ENCODE results near the gene KCNH8.

The KCNH8 gene

DNA sequence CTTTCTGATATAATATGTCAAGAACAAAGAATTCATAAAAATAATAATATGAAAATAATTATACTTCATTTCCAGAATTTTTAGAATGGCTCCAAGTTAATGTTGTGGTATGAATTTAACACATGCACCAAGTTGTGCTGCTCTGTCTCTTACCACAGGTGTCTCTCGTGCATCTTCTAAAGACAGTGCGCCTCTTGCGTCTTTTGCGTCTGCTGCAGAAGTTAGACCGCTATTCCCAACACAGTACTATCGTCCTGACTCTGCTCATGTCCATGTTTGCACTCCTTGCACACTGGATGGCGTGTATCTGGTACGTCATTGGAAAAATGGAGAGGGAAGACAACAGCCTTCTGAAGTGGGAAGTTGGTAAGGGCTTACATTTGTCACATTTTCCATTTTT, 246.6 kb downstream of the KCNH8 start:
- no peak for DNase-seq

- no peak for DNase-seq
Measured at GRCh38 chr3:19396726-19397125, 248.4 kb downstream of the KCNH8 start.

DNA sequence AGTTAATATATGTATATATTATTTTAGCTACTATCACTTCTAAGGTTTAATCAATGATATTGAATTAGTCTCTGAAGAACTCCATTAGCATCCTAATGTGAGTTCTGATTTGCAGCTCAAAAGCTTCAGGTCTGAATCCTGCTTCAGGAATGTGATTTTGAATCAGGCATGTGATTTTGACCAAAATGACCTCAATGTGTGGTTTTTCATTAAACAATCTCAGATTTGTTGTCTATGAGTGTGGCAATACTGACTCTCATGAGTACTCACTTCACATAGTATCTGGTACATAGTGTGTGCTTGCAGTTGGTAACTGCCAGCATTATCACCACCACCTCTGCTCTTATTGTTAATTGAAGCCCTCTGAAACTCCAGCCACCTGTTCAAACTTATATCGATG, 251.0 kb downstream of the KCNH8 start:
- no peak for DNase-seq

DNA sequence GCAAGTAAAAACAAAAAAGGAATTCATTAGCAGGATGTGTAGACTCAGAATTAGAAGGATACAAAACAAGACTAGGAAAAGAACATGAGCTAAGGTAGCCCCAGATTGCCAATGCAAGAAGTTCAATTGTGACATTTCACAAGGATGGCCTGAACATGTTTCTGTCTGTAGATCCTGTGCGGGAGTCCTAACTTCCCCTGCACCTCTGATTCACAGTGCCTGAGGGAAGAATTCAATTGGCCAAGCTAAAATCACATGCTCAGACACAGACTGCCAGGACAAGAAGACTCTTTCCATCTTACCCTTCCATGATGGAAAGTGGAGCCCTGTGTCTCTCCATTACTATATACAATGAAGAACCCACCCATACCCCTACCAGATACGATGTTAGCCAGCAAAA, 251.5 kb downstream of the KCNH8 start:
- DNase-seq = no peak

- DNase-seq = no peak
Measured at GRCh38 chr3:19420159-19420558, 271.8 kb downstream of the KCNH8 start.

DNA sequence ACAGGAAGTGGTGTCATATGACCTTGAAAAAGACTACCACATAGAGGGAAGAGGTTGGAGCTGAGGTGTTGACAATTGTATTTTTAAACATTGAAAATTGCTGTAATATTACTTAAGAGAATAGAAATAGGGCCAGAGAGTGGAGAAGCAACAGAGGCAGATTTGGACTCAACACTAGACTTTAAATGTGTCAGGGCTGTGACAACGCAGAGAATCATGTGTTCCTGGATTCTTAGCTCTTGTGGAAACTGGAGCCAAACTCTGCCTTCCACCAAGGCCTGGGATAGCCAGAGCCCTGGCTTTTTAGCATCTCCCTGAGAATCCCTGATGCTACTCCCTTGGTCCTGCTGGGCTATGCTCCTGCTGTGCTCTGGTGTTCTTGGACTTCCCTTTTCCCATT, 277.5 kb downstream of the KCNH8 start:
- no peak for DNase-seq

- no peak for DNase-seq
Measured at GRCh38 chr3:19427422-19428149, 279.3 kb downstream of the KCNH8 start.

GRCh38 chr3:19428729-19429128, 280.4 kb downstream of the KCNH8 start:
- DNase-seq = no peak

DNA sequence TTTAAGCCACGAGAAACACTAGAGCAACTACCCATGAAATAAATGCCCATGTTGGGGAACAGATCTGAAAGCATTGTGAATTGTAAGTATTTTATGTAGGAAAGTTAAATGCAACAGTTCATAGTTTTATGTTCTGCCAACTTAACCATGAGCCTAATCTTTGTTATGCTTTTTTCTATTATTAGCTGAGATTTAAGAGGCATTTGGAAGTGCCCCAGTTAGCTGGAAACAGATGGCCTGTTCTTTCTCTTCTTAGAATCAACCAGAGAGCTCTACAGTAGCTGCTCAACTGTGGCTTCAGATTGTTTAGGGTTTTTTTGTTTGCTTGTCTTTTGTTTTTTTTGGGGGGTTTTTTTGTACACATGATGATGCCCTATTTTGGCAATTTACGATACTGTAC, 284.4 kb downstream of the KCNH8 start:
- DNase-seq = no peak

DNA sequence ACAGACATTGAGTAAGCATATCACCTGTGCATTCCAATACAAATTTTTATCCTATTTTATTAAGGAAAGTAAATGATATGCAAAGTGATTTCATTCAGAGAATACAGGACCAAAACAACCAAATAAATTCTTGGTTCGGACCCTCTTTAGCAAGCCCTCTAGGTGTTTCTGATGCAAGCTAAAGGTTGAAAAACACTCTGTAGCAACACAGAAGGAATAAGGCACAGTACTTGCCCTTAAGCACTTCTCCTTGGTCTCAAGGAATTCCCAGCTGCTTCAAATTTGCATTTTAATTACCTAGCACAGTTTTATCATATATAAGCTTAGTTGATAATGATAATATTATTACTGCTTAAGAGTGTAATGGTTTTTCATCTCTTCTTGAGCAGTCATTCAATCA, 288.4 kb downstream of the KCNH8 start:
- no peak for DNase-seq

DNA sequence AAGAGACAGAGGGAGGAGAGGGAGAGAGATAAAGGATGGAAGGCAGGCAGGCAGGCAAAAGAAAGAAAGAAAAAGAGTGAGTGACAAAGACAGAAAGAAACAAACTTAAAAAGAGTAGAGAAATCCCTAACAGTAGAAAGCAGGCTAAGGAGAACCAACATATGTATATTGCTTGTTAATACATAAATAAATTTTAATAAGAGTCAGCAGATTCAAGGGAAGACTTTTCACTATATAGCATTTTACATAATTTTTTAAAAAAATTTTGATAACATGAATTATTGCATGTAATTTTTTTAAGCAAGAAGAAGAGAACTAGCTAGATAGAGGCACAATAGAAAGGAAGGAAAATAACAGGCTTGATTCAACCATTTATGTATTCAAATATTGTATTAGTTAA, 291.6 kb downstream of the KCNH8 start:
- DNase-seq = no peak

DNA sequence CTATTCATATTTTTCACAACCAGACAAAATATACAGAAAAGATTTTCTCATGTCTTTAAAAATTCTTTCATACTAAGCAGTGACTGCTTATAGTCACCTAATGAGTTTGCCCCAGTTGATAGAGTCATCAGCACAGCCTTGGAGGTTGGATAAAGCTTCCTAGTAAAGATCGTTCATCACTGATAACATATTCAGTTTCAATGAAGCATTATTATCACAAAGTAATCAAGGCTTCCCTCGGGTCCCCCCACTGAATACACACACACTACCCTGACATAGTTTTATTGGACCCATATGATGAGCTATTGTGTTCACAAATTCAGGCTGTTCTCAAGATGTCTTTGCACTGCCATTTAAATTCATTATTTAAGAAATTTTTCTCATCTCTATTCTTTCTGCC, 297.8 kb downstream of the KCNH8 start:
- DNase-seq = no peak

DNA sequence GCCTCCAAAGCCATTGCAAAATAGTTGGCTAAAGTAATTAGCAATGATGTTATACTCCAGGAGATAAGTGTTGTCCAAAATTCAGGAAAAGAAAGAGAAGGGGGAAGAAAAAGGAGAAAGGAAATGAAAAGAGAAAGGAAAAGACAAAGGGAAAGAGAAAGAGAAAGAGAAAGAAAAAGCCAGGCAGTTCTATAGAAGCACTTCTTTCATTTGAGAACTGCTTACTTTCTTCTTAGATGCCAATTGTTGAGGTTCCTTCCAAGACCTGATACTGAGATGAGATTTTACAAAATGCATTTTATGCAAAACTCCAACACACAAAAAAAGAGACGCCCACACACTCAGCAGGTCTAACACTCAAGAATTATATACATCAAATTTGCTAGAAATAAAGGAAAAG, 298.4 kb downstream of the KCNH8 start:
- DNase-seq = no peak

GRCh38 chr3:19455546-19455945, 307.2 kb downstream of the KCNH8 start:
- DNase-seq = no peak

DNA sequence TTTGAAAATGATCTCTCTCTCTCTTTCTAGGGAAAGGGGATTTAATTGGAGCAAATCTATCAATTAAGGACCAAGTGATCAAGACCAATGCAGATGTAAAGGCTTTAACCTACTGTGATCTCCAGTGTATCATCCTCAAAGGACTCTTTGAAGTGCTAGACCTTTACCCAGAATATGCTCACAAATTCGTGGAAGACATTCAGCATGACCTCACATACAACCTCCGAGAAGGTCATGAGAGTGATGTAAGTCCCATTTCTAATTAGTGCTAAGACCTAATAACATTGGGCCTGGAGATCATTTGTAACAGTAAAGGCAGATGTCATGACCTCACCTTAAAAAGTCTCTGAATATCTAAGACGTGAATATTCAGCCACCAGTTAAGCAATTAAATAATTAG, 308.4 kb downstream of the KCNH8 start:
- no peak for DNase-seq

- DNase-seq = no peak
Measured at GRCh38 chr3:19457449-19457848, 309.1 kb downstream of the KCNH8 start.

GRCh38 chr3:19467761-19468160, 319.5 kb downstream of the KCNH8 start:
- DNase-seq = no peak

GRCh38 chr3:19471138-19471537, 322.8 kb downstream of the KCNH8 start:
- DNase-seq = no peak

- DNase-seq = no peak
Measured at GRCh38 chr3:19473971-19474580, 325.8 kb downstream of the KCNH8 start.

DNA sequence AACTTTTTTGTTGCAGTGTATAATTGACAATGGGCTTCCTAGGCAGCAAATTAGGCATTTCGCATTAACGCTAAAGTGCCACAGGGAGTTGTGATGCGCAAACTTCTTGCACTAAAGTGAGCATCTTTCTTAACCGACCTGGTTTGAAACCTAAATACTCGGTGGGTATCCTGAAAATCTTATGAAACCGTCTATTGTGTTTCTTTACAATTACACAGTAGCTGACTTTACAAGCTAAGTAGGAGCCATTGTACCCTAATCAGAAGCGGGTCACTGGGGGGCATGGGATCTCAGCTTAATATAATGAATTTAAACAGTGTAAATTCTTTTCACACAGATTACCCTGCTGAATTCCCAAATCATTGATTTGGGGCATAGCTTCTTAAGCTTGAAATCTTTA, 328.0 kb downstream of the KCNH8 start:
- no peak for DNase-seq

- DNase-seq = no peak
Measured at GRCh38 chr3:19485267-19485666, 337.0 kb downstream of the KCNH8 start.

GRCh38 chr3:19487386-19487785, 339.1 kb downstream of the KCNH8 start:
- no peak for DNase-seq

DNA sequence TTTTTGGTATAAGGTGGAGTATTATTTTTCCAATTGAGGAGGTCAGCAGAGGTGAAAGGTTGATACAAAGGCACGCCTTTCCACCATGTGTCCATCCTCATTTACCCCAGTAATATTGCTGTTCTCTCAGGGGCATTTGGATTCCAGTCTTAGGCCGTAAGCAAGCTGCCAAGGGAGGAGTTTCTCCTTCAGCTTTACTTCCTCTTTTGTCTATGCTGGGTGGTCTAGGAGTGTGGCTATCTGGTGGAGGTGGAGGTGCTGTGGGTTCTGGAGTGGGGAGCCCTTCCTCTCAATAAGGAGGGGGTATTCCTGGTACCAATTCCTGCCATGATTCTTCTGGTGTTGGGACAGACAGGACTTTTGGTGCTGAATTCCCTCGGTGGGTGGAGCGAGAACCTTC, 340.6 kb downstream of the KCNH8 start:
- DNase-seq = no peak

GRCh38 chr3:19489936-19490335, 341.6 kb downstream of the KCNH8 start:
- DNase-seq = no peak

DNA sequence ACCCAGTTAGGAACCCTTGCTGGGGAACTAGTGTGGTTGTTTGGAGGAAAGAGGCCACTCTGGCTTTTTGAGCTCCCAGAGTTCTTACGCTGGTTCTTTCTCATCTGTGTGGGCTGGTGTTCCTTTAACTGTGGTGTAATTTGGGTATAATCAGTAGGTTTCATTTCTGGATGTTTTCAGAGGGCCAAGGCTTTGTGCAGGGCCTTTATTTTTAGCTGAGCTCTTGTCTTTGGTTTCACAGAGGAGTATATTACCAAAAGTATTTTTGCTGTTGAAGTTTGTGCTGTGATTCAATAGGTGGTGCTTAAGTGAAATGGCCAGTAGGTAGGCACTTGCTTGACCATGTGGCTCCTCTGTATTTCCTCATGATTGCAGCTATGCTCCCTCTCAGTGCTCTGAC, 357.9 kb downstream of the KCNH8 start:
- no peak for DNase-seq
